ENCODE results near the gene LAPTM4A. TPM values are rescaled to one million over a fixed set of nuclear protein-coding genes. Genes with fewer than 3 reads are reported as not detected.

LAPTM4A gene
- total RNA-seq: 100 to 1,000 TPM; 138 to 216 (median 191) TPM

DNA sequence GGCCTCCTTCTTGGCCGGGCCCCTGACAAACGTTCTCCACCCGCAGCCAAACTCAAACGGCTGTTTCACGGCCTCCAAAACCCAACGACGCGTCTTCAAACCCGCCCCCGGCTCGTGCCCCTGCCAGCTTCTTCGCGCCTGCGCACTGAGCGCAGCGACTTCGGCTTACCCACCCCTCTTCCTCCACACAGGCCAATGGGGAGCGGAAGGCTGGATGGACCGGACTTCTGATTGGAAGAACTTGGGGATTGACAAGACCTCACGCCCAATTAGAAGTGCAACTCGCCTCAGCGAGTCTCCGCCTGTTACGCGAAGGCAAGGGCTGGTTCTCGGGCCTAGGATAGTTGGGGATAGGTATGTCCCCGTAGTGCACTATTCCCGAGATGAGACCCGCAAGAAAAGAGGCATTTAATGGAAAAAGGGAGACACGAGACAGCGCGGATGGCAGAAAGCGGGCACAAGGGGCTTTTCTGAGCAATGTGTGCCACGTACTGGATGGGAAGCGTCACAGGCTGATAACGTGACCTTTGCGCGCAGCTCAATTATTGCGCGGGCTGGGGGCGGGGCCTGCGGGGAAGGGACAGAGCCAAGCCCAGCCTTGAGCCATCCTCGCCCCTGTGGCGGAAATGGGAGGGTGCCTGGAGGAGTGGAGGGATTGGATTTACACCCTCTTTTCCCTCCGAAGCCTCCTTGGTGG is at the start of gene LAPTM4A:
Gene LAPTM4A (minus strand): TSS at position 97 of the 697 bp plus-strand sequence. CDS start 108 bp downstream, outside the sequence.
- no peaks in the 10 kb centered on the region for H3K27me3 ChIP-seq
- H3K4me3 ChIP-seq: peak within 1 kb of the TSS; percentile 65 to 86 (median 74)
- H3K27ac ChIP-seq: peak within 1 kb of the TSS; percentile 96 to 100 (median 97)
- TF ChIP-seq, protein P1, sequence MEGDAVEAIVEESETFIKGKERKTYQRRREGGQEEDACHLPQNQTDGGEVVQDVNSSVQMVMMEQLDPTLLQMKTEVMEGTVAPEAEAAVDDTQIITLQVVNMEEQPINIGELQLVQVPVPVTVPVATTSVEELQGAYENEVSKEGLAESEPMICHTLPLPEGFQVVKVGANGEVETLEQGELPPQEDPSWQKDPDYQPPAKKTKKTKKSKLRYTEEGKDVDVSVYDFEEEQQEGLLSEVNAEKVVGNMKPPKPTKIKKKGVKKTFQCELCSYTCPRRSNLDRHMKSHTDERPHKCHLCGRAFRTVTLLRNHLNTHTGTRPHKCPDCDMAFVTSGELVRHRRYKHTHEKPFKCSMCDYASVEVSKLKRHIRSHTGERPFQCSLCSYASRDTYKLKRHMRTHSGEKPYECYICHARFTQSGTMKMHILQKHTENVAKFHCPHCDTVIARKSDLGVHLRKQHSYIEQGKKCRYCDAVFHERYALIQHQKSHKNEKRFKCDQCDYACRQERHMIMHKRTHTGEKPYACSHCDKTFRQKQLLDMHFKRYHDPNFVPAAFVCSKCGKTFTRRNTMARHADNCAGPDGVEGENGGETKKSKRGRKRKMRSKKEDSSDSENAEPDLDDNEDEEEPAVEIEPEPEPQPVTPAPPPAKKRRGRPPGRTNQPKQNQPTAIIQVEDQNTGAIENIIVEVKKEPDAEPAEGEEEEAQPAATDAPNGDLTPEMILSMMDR (IDR thresholded peaks at IDR 0.05): peak in 2 of 5 experiments; percentile 45 to 59
- TF ChIP-seq EP300 (IDR thresholded peaks at IDR 0.05): peak; percentile 49 to 97
- peak; percentile 93 to 95 for TF ChIP-seq POLR2A (IDR thresholded peaks at IDR 0.05)
- peaks cover 0 to 43% (median 13%) of the 10 kb centered on the region in 4 donors for H3K4me1 ChIP-seq
- H3K9me3 ChIP-seq: no peaks in the 10 kb centered on the region
- H3K36me3 ChIP-seq: no peaks in the 10 kb centered on the region
- peak; percentile 96 to 97 for DNase-seq (ENCODE audit: low spot score in 2 of 2)
- WGBS, 2 donors: 0 to 1% methylated on average over 36 to 40 of the region's 45 CpGs

DNA sequence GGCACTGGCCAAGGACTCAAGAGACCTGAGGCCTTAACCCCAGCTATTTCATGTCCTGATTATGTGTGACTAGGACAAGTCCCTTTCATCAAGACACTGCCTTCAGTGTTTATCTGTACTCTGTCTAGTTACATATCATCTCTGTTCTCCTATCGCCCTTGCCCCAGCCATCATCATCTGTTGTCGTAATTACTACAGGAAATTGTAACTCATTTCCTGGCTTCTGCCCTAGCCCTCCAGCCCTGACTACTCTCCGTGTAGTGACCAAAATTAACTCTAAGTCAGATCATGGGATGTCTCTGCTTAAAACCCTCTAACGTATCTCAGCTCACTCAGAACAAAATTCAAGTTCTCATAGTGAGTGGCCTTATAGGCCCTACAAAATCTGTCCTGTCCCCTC is 49.3 kb upstream of the LAPTM4A start:
- H3K36me3 ChIP-seq: no peaks in the 10 kb centered on the region
- no peak overlapping the region for H3K27ac ChIP-seq
- peaks cover 0 to 6% of the 10 kb centered on the region in 2 donors for H3K27me3 ChIP-seq
- DNase-seq (ENCODE audit: low spot score in 2 of 2): no peak
- WGBS, 2 donors: 49 to 66% methylated on average over 4 of the region's 4 CpGs
- H3K4me1 ChIP-seq: peaks cover 0 to 7% (median 0%) of the 10 kb centered on the region in 4 donors
- H3K4me3 ChIP-seq: no peak overlapping the region
- TF ChIP-seq, protein P1 (IDR thresholded peaks at IDR 0.05): no peak
- no peak for TF ChIP-seq EP300 (IDR thresholded peaks at IDR 0.05)
- no peak for TF ChIP-seq POLR2A (IDR thresholded peaks at IDR 0.05)
- peaks cover 0 to 21% (median 0%) of the 10 kb centered on the region in 4 donors for H3K9me3 ChIP-seq

DNA sequence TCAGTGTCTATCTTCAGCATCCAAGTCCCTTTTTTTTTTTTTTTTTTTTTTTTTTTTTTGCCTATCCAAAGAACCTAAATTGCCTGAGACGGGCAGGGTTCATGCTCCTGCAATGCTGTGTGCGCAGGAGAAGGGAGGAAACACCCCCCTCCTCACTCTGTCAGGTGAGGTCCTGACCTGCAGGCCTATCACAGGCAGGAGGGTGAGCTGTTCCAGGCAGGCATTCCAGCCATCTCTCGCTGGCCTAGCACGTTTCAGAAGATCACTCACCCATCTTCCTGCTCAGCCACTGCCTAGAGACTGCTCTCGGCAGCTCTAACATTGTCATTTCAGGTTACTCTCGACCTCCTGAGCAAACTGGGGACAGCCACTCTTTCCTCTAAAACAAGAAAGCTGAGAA is 48.4 kb upstream of the LAPTM4A start:
- no peaks in the 10 kb centered on the region for H3K27me3 ChIP-seq
- H3K4me1 ChIP-seq: peaks cover 0 to 7% (median 0%) of the 10 kb centered on the region in 4 donors
- DNase-seq (ENCODE audit: low spot score in 2 of 2): no peak
- 73 to 77% methylated on average over 6 of the region's 6 CpGs for WGBS, 2 donors
- peaks cover 0 to 21% (median 0%) of the 10 kb centered on the region in 4 donors for H3K9me3 ChIP-seq
- H3K27ac ChIP-seq: no peak overlapping the region
- no peak overlapping the region for H3K4me3 ChIP-seq
- no peak for TF ChIP-seq EP300 (IDR thresholded peaks at IDR 0.05)
- no peak for TF ChIP-seq POLR2A (IDR thresholded peaks at IDR 0.05)
- TF ChIP-seq, protein P1 (IDR thresholded peaks at IDR 0.05): no peak
- H3K36me3 ChIP-seq: no peaks in the 10 kb centered on the region

DNA sequence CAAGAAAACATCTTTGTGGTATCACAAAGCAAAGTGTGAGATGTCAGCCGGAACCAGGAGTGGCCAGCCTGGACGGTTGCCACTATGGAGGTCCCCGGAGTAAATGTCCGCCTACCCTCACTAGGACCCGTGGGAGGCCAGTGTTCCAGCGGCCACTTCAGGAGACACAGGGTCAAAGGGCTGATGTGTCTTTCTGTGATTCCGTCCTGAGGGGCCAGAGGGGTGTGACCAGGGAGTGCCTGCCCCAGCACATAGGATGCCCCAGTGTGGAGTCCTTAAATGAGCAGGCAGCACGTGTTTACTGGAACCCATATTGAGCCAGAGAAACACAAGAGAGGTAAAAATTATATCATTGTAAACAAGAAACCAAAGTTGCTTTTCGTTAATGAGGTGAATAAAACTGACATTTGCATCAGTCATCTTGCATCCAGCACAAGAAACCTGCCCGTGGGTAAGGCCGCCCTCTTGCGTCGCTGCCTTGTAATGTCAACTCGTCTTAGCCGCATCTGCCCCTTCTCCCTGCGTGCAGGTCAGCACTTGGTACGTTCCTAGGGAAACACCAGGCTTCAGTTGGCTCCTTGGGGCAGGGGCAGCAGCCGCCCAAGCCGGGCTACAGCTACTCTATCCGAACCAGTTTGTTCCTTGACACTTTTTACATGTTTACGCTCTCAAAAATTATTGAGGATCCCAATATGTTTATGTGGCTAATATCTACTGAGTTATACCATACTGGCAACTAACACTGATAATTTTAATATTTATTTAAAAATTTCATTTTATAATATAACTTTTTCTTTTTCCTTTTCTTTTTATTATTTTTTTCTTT is 46.7 kb upstream of the LAPTM4A start:
- Histone ChIP-seq H3K4me3 (no peak overlapping the region), H3K36me3 (no peaks in the 10 kb centered on the region), H3K27ac (no peak overlapping the region), H3K9me3 (peaks cover 0 to 21% (median 0%) of the 10 kb centered on the region in 4 donors), H3K4me1 (peaks cover 0 to 21% (median 0%) of the 10 kb centered on the region in 4 donors), H3K27me3 (no peaks in the 10 kb centered on the region)
- 15 to 16% methylated on average over 21 of the region's 21 CpGs for WGBS, 2 donors
- TF ChIP-seq, protein P1 (IDR thresholded peaks at IDR 0.05): peak; percentile 78 to 87 (median 85)
- peak; percentile 5 to 26 for TF ChIP-seq EP300 (IDR thresholded peaks at IDR 0.05)
- no peak for TF ChIP-seq POLR2A (IDR thresholded peaks at IDR 0.05)
- peak; percentile 67 to 84 for DNase-seq (ENCODE audit: low spot score in 2 of 2)
